C4-2B (cell line): ENCODE data around the gene EIF1.
"Not testable (repeated sequence)": the region's sequence is repeated elsewhere in the genome, so short reads cannot be mapped to it uniquely, and the experiment has no call there.

ENCODE experiments used
- H3K27ac ChIP-seq: fragments of 450-650 bp; 2 replicates; pipeline ENCODE4 v1.5.1; 2017
- ZFX ChIP-seq: fragments of 450-650 bp; IDR thresholded peaks from 2 replicates; pipeline ENCODE4 v1.6.1; 2017
- TF ChIP-seq, protein P1 (sequence below): fragments of 450-650 bp; conservative IDR thresholded peaks from 2 replicates; pipeline ENCODE4 v1.5.1; 2017; ENCODE audit warnings: mild to moderate bottlenecking

The EIF1 gene

DNA sequence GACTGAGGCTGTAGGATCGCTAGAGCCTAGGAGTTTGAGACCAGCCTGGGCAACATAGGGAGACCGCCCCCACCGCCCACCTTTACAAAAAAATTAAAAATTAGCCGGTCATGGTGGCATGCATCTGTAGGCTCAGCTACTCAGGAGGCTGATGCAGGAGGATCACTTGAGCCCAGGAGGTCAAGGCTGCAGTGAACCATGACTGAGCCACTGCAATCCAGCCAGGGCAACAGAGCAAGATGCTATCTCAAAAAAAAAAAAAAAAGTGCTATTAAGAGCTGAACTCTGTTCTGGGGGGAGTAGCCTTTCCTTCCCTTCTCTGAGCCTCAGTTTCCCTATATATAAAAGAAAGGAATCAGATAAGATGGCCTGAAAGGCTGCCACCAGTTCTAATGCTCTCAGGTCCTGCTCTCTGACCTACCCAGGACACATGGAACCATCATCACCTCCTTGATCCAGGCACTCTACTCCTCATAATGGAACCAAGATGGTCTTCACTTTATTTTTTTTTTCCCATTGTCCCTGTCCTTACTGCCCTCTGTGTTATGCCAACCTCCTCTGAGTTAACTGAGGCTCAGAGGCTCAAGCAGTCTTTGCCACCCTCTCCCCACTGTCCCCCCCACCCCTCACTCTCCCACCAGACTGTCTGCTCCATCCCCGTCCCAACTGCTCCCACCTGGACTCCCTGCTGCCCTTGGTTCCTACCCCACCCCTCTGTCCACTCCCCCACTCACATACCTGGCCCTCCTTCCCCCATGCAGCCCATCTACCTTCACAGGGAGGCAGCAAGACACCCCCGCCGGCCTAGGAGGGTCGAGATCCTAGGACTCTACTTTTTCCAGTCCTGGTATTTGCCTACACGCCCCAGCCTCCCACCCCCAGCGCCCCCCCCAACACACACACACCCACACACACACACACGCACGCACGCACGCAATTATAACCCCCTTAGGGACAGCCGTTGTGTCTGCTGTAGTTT lies 23.8 kb upstream of the EIF1 start:
- TF ChIP-seq ZFX, result no peak
- TF ChIP-seq, protein P1, sequence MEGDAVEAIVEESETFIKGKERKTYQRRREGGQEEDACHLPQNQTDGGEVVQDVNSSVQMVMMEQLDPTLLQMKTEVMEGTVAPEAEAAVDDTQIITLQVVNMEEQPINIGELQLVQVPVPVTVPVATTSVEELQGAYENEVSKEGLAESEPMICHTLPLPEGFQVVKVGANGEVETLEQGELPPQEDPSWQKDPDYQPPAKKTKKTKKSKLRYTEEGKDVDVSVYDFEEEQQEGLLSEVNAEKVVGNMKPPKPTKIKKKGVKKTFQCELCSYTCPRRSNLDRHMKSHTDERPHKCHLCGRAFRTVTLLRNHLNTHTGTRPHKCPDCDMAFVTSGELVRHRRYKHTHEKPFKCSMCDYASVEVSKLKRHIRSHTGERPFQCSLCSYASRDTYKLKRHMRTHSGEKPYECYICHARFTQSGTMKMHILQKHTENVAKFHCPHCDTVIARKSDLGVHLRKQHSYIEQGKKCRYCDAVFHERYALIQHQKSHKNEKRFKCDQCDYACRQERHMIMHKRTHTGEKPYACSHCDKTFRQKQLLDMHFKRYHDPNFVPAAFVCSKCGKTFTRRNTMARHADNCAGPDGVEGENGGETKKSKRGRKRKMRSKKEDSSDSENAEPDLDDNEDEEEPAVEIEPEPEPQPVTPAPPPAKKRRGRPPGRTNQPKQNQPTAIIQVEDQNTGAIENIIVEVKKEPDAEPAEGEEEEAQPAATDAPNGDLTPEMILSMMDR, result no peak
- H3K27ac ChIP-seq, result peak overlapping the region; percentile 84

DNA sequence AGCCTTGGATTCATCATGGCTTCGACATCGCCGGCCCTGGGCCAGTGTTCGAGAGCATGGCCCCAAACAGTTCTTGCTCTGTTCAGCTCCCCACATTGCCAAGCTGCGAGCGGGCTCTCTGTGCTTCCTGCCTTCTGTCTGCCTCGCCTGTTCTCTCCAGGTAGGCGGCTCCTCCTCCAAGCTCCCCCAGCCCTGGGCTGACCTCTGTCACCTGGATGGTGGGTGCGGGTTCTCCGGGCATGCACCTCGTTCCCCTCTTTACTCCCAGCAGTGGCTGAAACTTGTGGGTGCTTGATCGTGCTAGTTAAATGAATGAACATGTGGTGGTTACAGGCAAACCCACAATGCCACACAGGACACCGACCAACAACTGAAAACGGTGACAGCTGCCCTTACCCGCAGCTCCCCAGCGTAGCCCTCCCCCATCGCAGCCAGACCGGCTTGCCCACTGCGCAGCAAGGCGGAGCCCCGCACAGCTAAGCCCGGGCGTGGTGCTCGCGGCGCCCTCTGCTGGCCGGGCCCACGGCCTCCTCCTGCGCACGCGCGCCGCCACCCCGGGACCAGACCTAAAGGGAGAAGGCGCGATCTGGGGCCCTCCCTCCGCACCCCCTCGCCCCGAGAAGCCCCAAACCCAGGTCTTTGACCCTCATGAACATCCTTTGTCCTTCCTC lies 23.0 kb upstream of the EIF1 start:
- H3K27ac ChIP-seq, result peak overlapping the region; percentile 84
- no peak for TF ChIP-seq ZFX
- TF ChIP-seq, protein P1, result peak; percentile 99

DNA sequence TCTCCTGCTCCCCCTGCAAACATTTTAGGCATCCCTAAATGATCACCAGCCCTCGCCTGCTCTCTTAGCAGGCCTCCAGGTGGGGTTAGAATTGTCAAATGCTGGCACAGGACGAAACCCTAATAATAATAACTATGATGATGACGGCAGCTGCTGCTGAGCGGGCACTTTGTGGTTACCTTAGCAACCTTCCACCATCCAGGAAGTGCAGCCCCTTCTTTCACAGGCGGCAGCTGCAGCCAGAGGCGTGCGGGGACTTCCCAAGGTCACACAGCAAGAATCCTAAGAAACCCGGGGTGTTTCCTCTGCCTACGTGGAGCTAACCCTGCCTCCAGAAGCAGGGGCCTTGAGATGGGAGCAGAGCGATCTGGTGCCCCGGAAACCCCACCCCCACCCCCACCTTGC lies 22.4 kb upstream of the EIF1 start:
- no peak for TF ChIP-seq ZFX
- TF ChIP-seq, protein P1, result no peak; the same call in 1 of the 2 replicates

DNA sequence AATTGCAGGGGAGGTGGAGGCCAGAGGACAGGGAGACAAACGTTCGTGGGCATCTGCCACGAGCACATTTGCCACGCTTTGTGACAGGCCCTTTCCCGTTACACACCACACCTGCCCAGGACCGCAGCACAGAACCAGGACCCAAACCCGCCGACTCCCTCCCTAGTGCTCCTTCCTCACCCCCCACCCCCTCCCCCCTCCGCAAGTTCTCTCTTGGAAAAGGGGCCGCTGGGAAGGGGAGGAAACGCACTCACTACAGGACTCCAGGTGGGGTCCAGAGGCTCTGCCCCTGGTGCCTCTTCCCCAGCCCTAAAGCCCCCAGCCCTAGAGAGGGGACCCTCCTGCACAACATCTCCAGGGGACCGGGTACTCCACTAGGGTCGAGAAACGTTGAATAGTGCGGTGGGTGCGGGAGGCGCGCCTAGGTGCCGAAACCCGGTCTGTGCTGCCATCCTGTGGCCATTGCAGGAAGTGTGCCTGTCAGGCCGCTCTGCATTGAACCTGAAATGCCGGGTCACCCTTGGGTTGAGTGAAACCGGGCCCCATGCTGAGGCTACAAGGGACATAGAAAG lies 21.9 kb upstream of the EIF1 start:
- peak overlapping the region; percentile 84; the same call in 1 of the 2 replicates for H3K27ac ChIP-seq
- TF ChIP-seq, protein P1, result peak; percentile 90
- TF ChIP-seq ZFX, result no peak

More for the DNA sequence above, 22.4 kb upstream of the EIF1 start:
- peak overlapping the region; percentile 84 for H3K27ac ChIP-seq

DNA sequence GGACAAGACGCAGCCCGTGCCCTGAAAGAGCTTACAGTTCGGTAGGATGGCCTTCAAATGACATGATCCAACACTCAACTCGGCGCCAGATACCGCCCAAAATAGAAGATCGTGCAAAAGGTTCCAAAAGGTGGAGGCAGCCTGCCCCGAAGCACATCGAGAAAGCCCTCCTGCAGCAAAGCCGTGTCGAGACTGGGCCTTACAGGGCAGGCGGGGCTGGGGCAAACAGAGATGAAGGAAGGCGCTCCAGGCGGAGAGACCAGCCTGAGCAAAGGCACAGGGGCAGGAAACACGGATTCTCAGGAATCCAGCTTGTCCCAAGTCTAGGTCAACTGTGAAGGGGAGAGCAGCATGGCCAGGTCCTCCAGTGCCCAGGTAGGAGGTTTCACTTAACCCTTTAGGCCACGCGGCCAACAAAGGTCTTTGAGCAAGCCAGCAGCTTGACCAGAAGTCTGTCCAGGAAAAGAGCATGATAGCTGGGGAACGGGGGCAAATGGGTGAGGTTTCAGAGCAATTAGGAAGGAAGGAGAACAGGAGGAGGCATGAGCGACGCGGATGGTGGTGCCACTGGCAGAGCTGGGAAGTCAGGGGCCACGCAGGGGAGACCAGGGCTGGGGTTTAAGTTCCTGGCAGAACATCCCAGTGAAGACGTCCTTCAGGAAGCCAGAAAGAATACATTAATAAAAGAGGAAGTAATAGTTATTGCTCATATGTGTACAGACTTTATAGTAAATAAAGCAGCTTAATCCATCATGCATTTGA lies 21.2 kb upstream of the EIF1 start:
- TF ChIP-seq, protein P1, result peak; percentile 47; the same call in 1 of the 2 replicates
- TF ChIP-seq ZFX, result no peak
- no peak overlapping the region; the same call in 1 of the 2 replicates for H3K27ac ChIP-seq

DNA sequence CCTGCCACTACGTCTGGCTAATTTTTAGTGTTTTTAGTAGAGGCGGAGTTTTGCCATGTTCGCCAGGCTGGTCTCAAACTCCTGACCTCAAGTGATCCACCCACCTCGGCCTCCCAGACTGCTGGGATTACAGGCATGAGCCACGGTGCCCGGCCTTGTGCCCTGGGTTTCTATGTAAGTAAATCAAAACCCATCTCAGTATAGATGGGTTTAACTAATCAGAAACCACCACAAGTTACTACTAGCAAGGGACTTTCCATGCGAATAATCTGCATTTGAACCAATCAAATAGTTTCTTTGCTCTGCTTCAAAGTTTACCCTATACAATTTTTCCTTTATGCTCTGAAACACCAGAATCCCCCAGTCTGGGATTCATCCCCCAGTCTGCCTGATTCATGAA lies 16.5 kb upstream of the EIF1 start:
- no peak for TF ChIP-seq ZFX
- TF ChIP-seq, protein P1, result no peak
- no peak overlapping the region for H3K27ac ChIP-seq

DNA sequence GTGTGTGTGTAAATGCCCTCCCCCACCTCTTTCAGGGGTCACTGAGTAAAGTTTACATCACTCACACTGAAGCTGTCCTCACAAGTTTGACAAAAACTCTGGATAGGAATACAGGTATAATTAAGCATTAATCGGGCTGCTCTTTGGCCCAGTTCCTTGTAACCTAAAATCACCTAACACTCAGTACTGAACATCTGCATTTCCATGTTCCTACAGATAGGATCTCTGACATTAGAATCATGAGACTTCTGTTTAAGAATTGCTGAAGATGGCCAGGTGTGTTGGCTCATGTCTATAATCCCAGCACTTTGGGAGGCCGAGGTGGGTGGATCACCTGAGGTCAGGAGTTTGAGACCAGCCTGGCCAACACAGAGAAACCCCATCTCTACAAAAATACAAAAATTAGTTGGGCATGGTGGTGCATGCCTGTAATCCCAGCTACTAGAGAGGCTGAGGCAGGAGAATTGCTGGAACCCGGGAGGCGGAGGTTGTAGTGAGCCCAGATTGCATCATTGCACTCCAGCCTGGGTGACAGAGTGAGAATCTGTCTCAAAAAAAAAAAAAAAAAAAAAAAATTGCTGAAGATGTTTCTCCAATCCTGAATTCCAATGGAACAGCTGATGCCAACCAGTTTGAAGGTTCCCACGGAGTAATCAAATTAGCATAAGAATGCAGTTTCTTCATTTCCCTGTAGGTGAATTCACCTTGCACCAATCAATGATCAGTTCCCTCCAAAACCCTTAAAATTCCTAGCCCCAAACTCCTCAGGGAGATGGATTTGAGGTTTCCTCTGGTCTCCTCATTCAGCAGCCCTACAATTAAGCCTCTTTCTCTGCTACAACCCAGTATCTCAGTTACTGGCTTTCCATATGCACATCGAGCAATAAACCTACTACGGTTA lies 13.3 kb upstream of the EIF1 start:
- not testable (repeated sequence) for H3K27ac ChIP-seq
